IMR-90 (cell line): ENCODE results near the gene ROBO3. TPM values are rescaled to one million over a fixed set of nuclear protein-coding genes. Genes with fewer than 3 reads are reported as not detected.

Source experiments
- ATAC-seq: fragments of 200-7000 bp; cut with Tn5 transposase; 2 replicates; pipeline ENCODE4 v1.9.1; 2020; ENCODE audit warnings: low read depth, mild to moderate bottlenecking, moderate library complexity
- BruUV-seq: library from RNA; stranded (reverse); fragments of 400-500 nt; replicated peaks from 2 replicates; lab custom pipeline; 2021; lab: Mats Ljungman, UMichigan
- CTCF ChIA-PET: fragments of 300-600 bp; formaldehyde crosslinking; extraction: SDS; loops from one replicate; lab custom pipeline; 2021; ENCODE audit warnings: antibody characterized with exemption; lab: Yijun Ruan, JAX
- POLR2A ChIA-PET: fragments of 300-600 bp; sonication (Branson Sonifier 250); formaldehyde crosslinking; loops from one replicate; lab custom pipeline; 2022; ENCODE audit warnings: antibody characterized with exemption; ENCODE audit not compliant: unreplicated experiment; lab: Charles Lee
- DNase-seq: peaks from one replicate; pipeline ENCODE4 v3.0.0; 2013
- H2AFZ ChIP-seq: replicated peaks from 2 replicates; pipeline ENCODE3; 2013; ENCODE audit warnings: low read length, mild to moderate bottlenecking; ENCODE audit not compliant: poor library complexity
- H2AK5ac ChIP-seq: 2 replicates; pipeline ENCODE4 v1.6.1; 2013; ENCODE audit warnings: low read depth, low read length, inconsistent platforms
- H2AK9ac ChIP-seq: replicated peaks from 2 replicates; pipeline ENCODE3; 2013; ENCODE audit warnings: mild to moderate bottlenecking, low read depth, low read length, moderate library complexity; ENCODE audit not compliant: poor library complexity
- H2BK120ac ChIP-seq: 2 replicates; pipeline ENCODE4 v1.6.1; 2013; ENCODE audit warnings: low read depth, low read length, inconsistent platforms
- H2BK15ac ChIP-seq: 3 replicates; pipeline ENCODE4 v1.6.1; 2013; ENCODE audit warnings: low read depth, low read length, inconsistent platforms
- H2BK20ac ChIP-seq: 2 replicates; pipeline ENCODE4 v1.6.1; 2013; ENCODE audit warnings: low read depth, mild to moderate bottlenecking, inconsistent platforms, low read length, moderate library complexity
- H2BK5ac ChIP-seq: 2 replicates; pipeline ENCODE4 v1.6.1; 2013; ENCODE audit warnings: mild to moderate bottlenecking, low read depth, low read length, inconsistent platforms; ENCODE audit not compliant: poor library complexity, severe bottlenecking
- H3K14ac ChIP-seq: replicated peaks from 2 replicates; pipeline ENCODE4 v1.6.1; 2013; ENCODE audit warnings: low read depth, low read length, inconsistent platforms
- H3K18ac ChIP-seq: 2 replicates; pipeline ENCODE4 v1.6.1; 2013; ENCODE audit warnings: low read depth, low read length, control low read depth
- H3K23ac ChIP-seq: 2 replicates; pipeline ENCODE4 v1.6.1; 2013; ENCODE audit warnings: low read depth, low read length, inconsistent platforms
- H3K27ac ChIP-seq: 2 replicates; pipeline ENCODE4 v1.5.1; 2013; ENCODE audit warnings: mild to moderate bottlenecking, control low read depth, low read length; ENCODE audit not compliant: insufficient read depth
- H3K27me3 ChIP-seq: 2 replicates; pipeline ENCODE4 v1.6.1; 2013; ENCODE audit warnings: low read length; ENCODE audit not compliant: control insufficient read depth, insufficient read depth
- H3K36me3 ChIP-seq: 2 replicates; pipeline ENCODE4 v1.6.1; 2013; ENCODE audit warnings: low read length, mixed read lengths; ENCODE audit not compliant: control insufficient read depth, insufficient read depth
- H3K4ac ChIP-seq: 2 replicates; pipeline ENCODE4 v1.6.1; 2013; ENCODE audit warnings: low read depth, low read length, inconsistent platforms
- H3K4me1 ChIP-seq: 2 replicates; pipeline ENCODE4 v1.6.1; 2013; ENCODE audit warnings: low read length, mixed read lengths; ENCODE audit not compliant: control insufficient read depth, insufficient read depth
- H3K4me2 ChIP-seq: 2 replicates; pipeline ENCODE4 v1.6.1; 2013; ENCODE audit warnings: low read depth, mild to moderate bottlenecking, control low read depth, low read length, moderate library complexity
- H3K4me3 ChIP-seq: 2 replicates; pipeline ENCODE4 v1.5.1; 2013; ENCODE audit warnings: low read depth, mild to moderate bottlenecking, control low read depth, low read length, moderate library complexity; ENCODE audit not compliant: insufficient read depth
- H3K56ac ChIP-seq: 2 replicates; pipeline ENCODE4 v1.6.1; 2013; ENCODE audit warnings: low read length, inconsistent platforms; ENCODE audit not compliant: insufficient read depth; ENCODE audit errors: extremely low read depth
- H3K79me1 ChIP-seq, 2 experiments: 2 replicates each; pipeline ENCODE4 v1.6.1; 2013; ENCODE audit warnings: low read length in 2 of 2, inconsistent platforms in 1 of 2, low read depth in 1 of 2
- H3K9ac ChIP-seq: 2 replicates; pipeline ENCODE4 v1.6.1; 2013; ENCODE audit warnings: low read depth, low read length, control low read depth
- H3K9me1 ChIP-seq: 2 replicates; pipeline ENCODE4 v1.6.1; 2013; ENCODE audit warnings: low read length, inconsistent platforms; ENCODE audit not compliant: insufficient read depth
- H3K9me3 ChIP-seq: 2 replicates; pipeline ENCODE4 v1.6.1; 2013; ENCODE audit warnings: low read length; ENCODE audit not compliant: control insufficient read depth, insufficient read depth
- H4K20me1 ChIP-seq: 2 replicates; pipeline ENCODE4 v1.6.1; 2013; ENCODE audit warnings: low read length, inconsistent platforms; ENCODE audit not compliant: insufficient read depth
- H4K5ac ChIP-seq: 2 replicates; pipeline ENCODE4 v1.6.1; 2013; ENCODE audit warnings: mild to moderate bottlenecking, low read depth, low read length, control low read depth
- H4K8ac ChIP-seq, 2 experiments: 2 replicates each; pipeline ENCODE4 v1.6.1; 2013; ENCODE audit warnings: low read depth in 2 of 2, low read length in 2 of 2, control low read depth in 1 of 2, inconsistent platforms in 1 of 2
- H4K91ac ChIP-seq: 2 replicates; pipeline ENCODE4 v1.6.1; 2013; ENCODE audit warnings: low read depth, low read length, inconsistent platforms; ENCODE audit not compliant: insufficient read depth
- BHLHE40 ChIP-seq: fragments of 150-350 bp; IDR thresholded peaks from 2 replicates; pipeline ENCODE4 v1.6.1; 2016; ENCODE audit warnings: mild to moderate bottlenecking, low read depth, low read length
- CEBPB ChIP-seq: IDR thresholded peaks from 2 replicates; pipeline ENCODE4 v1.6.1; 2012; ENCODE audit warnings: low read depth, low read length, improper control_type of control experiment
- CHD1 ChIP-seq: IDR thresholded peaks from 2 replicates; pipeline ENCODE4 v1.6.1; 2012; ENCODE audit warnings: low read depth, low read length, improper control_type of control experiment
- ELK1 ChIP-seq: fragments of 150-350 bp; IDR thresholded peaks from 2 replicates; pipeline ENCODE4 v1.6.1; 2016; ENCODE audit warnings: low read depth, mild to moderate bottlenecking, low read length, moderate library complexity, borderline replicate concordance
- FOS ChIP-seq: fragments of 150-350 bp; IDR thresholded peaks from 2 replicates; pipeline ENCODE4 v1.6.1; 2016; ENCODE audit warnings: low read depth, low read length
- MAFK ChIP-seq: IDR thresholded peaks from 2 replicates; pipeline ENCODE4 v1.6.1; 2012; ENCODE audit warnings: low read depth, low read length, improper control_type of control experiment
- MAZ ChIP-seq: IDR thresholded peaks from 2 replicates; pipeline ENCODE4 v1.6.1; 2012; ENCODE audit warnings: low read depth, mild to moderate bottlenecking, low read length, improper control_type of control experiment, moderate library complexity, borderline replicate concordance
- MXI1 ChIP-seq: IDR thresholded peaks from 2 replicates; pipeline ENCODE4 v1.6.1; 2012; ENCODE audit warnings: low read depth, mild to moderate bottlenecking, low read length, moderate library complexity, borderline replicate concordance
- NFE2L2 ChIP-seq: fragments of 150-350 bp; IDR thresholded peaks from 2 replicates; pipeline ENCODE4 v1.6.1; 2016; ENCODE audit warnings: low read depth, mild to moderate bottlenecking, low read length
- POLR2A ChIP-seq: IDR thresholded peaks from 2 replicates; pipeline ENCODE4 v1.6.1; 2012; ENCODE audit warnings: mild to moderate bottlenecking, low read depth, low read length
- RAD21 ChIP-seq: IDR thresholded peaks from 2 replicates; pipeline ENCODE4 v1.6.1; 2012; ENCODE audit warnings: low read length, improper control_type of control experiment
- RCOR1 ChIP-seq: IDR thresholded peaks from 2 replicates; pipeline ENCODE4 v1.6.1; 2012; ENCODE audit warnings: mild to moderate bottlenecking, low read length, improper control_type of control experiment; ENCODE audit not compliant: insufficient replicate concordance
- RFX5 ChIP-seq: IDR thresholded peaks from 2 replicates; pipeline ENCODE4 v1.8.0; 2012; ENCODE audit warnings: low read depth, mild to moderate bottlenecking, low read length, moderate library complexity
- SMC3 ChIP-seq: fragments of 150-350 bp; IDR thresholded peaks from 2 replicates; pipeline ENCODE4 v1.6.1; 2016; ENCODE audit warnings: low read depth, mild to moderate bottlenecking, antibody characterized with exemption, low read length, moderate library complexity
- USF2 ChIP-seq: fragments of 150-350 bp; IDR thresholded peaks from 2 replicates; pipeline ENCODE4 v1.6.1; 2017; ENCODE audit warnings: mild to moderate bottlenecking, antibody characterized with exemption, low read length, low read depth
- WGBS, 2 experiments: methylation state at CpG; one replicate each; pipeline versions ENCODE4 v1.1.5 to v1.1.7; 2013; ENCODE audit warnings: missing lambda C conversion rate in 2 of 2; ENCODE audit not compliant: insufficient read length in 1 of 2; ENCODE audit errors: extremely low coverage in 2 of 2; 5-methylcytosine and 5-hydroxymethylcytosine counted together
- dilution Hi-C: fragments of 300-500 bp; cut with HindIII; formaldehyde crosslinking; loops from one replicate; pipeline ENCODE4 v1.14.3; 2018; ENCODE audit warnings: low sequenced_read_pairs; ENCODE audit not compliant: unreplicated experiment
- in situ Hi-C: fragments of 300-500 bp; cut with MboI; formaldehyde crosslinking; loops from 3 replicates; pipeline ENCODE4 v1.14.3; 2019; ENCODE audit warnings: low sequenced_read_pairs, inconsistent platforms, mixed read lengths
- intact Hi-C: fragments of 100-400 bp; cut with micrococcal nuclease; formaldehyde crosslinking; loops from 2 replicates; pipeline ENCODE4 v1.10.0; 2022
- polyA plus RNA-seq, 3 experiments: library from polyadenylated mRNA; depleted of rRNA; stranded (reverse); fragments of >200 nt; gene quantifications; 2 replicates each; pipeline ENCODE4 v1.2.3, GENCODE V29; 2012; ENCODE audit warnings: low replicate concordance in 1 of 3
- total RNA-seq: library from RNA; depleted of rRNA; stranded (reverse); fragments of >200 nt; gene quantifications from 2 replicates; pipeline ENCODE4 v1.2.3, GENCODE V29; 2012

Gene ROBO3
- total and polyA plus RNA-seq, 2 of the 4 experiments (the other 2 are of a cell fraction), result 12.0 to 54.1 TPM

GRCh38 chr11:124873951-124874350 is 8.7 kb downstream of the ROBO3 start:
- Histone ChIP-seq H3K9ac (no peak overlapping the region), H4K5ac (no peak overlapping the region), H3K79me1 (peaks cover 6 to 20% of the 10 kb centered on the region in 2 experiments; a peak in 3 of 4 replicates), H3K36me3 (no peaks in the 10 kb centered on the region), H2BK5ac (no peak overlapping the region), H4K91ac (no peak overlapping the region), H2BK120ac (no peak overlapping the region), H3K56ac (no peak overlapping the region), H4K20me1 (no peaks in the 10 kb centered on the region), H2AFZ (no peak overlapping the region), H4K8ac (no peak overlapping the region), H3K14ac (no peak overlapping the region), H3K4me2 (no peak overlapping the region), H3K27me3 (peaks cover 44% of the 10 kb centered on the region), H3K4me3 (no peak overlapping the region), H2AK5ac (no peak overlapping the region), H3K23ac (no peak overlapping the region), H3K9me3 (no peaks in the 10 kb centered on the region), H2AK9ac (no peak overlapping the region), H2BK15ac (no peak overlapping the region), H2BK20ac (no peak overlapping the region), H3K9me1 (no peaks in the 10 kb centered on the region; the same call in 1 of the 2 replicates), H3K4me1 (peaks cover 5% of the 10 kb centered on the region), H3K4ac (no peak overlapping the region), H3K18ac (no peak overlapping the region), H3K27ac (no peak overlapping the region)
- dilution Hi-C loops, result no loop called here
- in situ Hi-C loops, result no loop called here
- ATAC-seq (no peak), DNase-seq (no peak)
- no TSS peak for BruUV-seq
- intact Hi-C loops, result loop anchor here (10.0 kb wide), 1 partner anchor 531 kb away; no protein-coding TSS in a partner anchor
- CTCF ChIA-PET, result no interaction called here
- 76% methylated on average over 7 of the region's 8 CpGs; no CpG with 5 or more reads in 1 of the 2 experiments for WGBS, 2 experiments
- POLR2A ChIA-PET, result no interaction called here
- TF ChIP-seq FOS, result no peak
- no peak for TF ChIP-seq NFE2L2
- TF ChIP-seq BHLHE40, result no peak
- TF ChIP-seq RAD21, result no peak
- no peak for TF ChIP-seq MAZ
- no peak for TF ChIP-seq USF2
- no peak for TF ChIP-seq ELK1
- no peak for TF ChIP-seq SMC3
- TF ChIP-seq CEBPB, result no peak
- no peak for TF ChIP-seq MAFK
- TF ChIP-seq CHD1, result no peak
- no peak for TF ChIP-seq RFX5
- TF ChIP-seq RCOR1, result no peak
- TF ChIP-seq MXI1, result no peak
- no peak for TF ChIP-seq POLR2A
